NCI-H146 (cell line): ENCODE measurements around the gene SHB.

ENCODE experiments used
- DNase-seq: peaks from one replicate; lab custom pipeline; 2025; lab: John Stamatoyannopoulos, UW

SHB gene

GRCh38 chr9:38042626-38043357 lies 26.2 kb downstream of the SHB start:
- no peak for DNase-seq

- DNase-seq, result no peak
These were observed 27.3 kb downstream of the SHB start for GRCh38 chr9:38041564-38042243.

GRCh38 chr9:38039907-38040682 lies 28.9 kb downstream of the SHB start:
- no peak for DNase-seq

- no peak for DNase-seq
These were observed 29.7 kb downstream of the SHB start for GRCh38 chr9:38039090-38039906.

GRCh38 chr9:38038307-38039089 lies 30.5 kb downstream of the SHB start:
- DNase-seq, result no peak

- no peak for DNase-seq
These were observed 31.1 kb downstream of the SHB start for GRCh38 chr9:38037981-38038306.

- DNase-seq, result no peak
These were observed 32.5 kb downstream of the SHB start for GRCh38 chr9:38036359-38037084.

GRCh38 chr9:38035873-38036272 lies 33.2 kb downstream of the SHB start:
- DNase-seq, result no peak

GRCh38 chr9:38033941-38034340 lies 35.1 kb downstream of the SHB start:
- no peak for DNase-seq

GRCh38 chr9:38032266-38033110 lies 36.5 kb downstream of the SHB start:
- no peak for DNase-seq

- DNase-seq, result no peak
These were observed 37.4 kb downstream of the SHB start for GRCh38 chr9:38031594-38031993.

- no peak for DNase-seq
These were observed 38.4 kb downstream of the SHB start for GRCh38 chr9:38030658-38031057.

GRCh38 chr9:38029915-38030638 lies 39.0 kb downstream of the SHB start:
- no peak for DNase-seq

GRCh38 chr9:38027714-38028113 lies 41.3 kb downstream of the SHB start:
- peak; percentile 74 for DNase-seq

- DNase-seq, result peak; percentile 83
These were observed 42.0 kb downstream of the SHB start for GRCh38 chr9:38026840-38027527.

- peak; percentile 72 for DNase-seq
These were observed 42.8 kb downstream of the SHB start for GRCh38 chr9:38026021-38026809.

GRCh38 chr9:38025166-38025565 lies 43.9 kb downstream of the SHB start:
- no peak for DNase-seq
